ENCODE results near the gene SHANK2.

DNA sequence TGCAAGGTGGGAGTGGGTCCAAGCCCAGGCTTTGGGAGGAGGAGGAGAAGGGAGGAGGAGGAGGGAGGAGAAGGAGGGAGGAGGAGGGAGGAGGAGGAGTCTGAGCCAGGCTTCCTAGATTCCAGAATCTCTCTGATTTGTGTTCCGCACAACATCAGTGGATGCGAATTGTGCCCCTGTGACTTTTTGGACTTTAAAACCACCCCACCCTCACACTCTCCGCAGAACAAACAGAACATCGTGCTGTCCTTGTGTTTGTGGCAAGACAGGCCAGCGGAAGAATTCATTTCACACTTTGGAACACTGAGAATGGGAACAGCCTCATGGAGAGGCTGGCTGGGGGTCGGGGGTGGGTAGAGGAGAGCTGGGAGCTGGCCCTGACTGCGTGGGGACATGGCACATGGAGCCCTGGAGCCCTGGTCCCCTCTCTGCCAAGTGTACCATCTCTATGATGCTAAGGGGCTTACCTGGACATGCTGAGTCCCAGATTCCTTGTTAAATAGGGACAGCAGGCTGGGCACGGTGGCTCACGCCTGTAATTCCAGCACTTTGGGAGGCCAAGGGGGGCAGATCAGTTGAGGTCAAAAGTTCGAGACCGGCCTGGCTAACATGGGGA, 16.4 kb upstream of the SHANK2 start:
- TF ChIP-seq CTCF (optimal IDR thresholded peaks at IDR 0.05 in 1 of 3, IDR thresholded peaks at IDR 0.05 in 1 of 3, conservative IDR thresholded peaks at IDR 0.05 in 1 of 3; ENCODE audit: extremely low read depth in 1 of 3, insufficient read depth in 2 of 3, low read length in 3 of 3) (no peak), EZH2 (IDR thresholded peaks at IDR 0.05; ENCODE audit: low read length) (no peak)
